Measurements from ENCODE around the gene DAB1.
"Not testable (repeated sequence)": the region's sequence is repeated elsewhere in the genome, so short reads cannot be mapped to it uniquely, and the experiment has no call there.

DAB1 gene

GRCh38 chr1:57362480-57362879 lies 61.4 kb downstream of the DAB1 start:
- DNase-seq: no peak

GRCh38 chr1:57361516-57361915 lies 62.3 kb downstream of the DAB1 start:
- DNase-seq: no peak

DNA sequence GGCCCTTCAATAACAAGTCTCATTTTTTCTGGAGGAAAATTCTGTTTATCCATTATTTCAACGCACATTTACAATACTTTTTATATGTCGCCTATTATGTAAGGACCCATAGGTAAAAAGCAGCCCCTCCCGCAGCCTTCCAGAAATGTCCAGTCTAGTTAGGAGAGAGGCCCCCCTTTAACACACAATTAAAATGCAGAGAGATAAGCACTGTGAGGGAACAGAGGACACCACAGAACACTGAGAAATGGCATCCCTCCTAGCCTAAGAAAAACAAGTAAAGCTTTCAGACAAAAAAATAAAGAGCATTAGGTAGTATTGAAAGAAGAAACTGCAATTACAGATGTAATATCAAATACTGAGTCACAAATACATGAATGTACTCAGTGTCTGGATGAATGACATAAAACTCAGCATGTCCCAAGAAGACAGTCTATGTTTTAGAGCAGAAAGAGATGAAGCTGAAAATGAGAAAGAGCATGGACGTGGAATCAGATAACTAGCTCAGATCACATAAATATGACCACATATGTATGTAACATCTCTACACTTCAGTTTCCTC lies 62.9 kb downstream of the DAB1 start:
- DNase-seq: no peak

- no peak for DNase-seq
These were observed 66.4 kb downstream of the DAB1 start for GRCh38 chr1:57357462-57357861.

GRCh38 chr1:57353654-57354053 lies 70.2 kb downstream of the DAB1 start:
- DNase-seq: no peak

GRCh38 chr1:57350610-57351009 lies 73.2 kb downstream of the DAB1 start:
- DNase-seq: no peak

DNA sequence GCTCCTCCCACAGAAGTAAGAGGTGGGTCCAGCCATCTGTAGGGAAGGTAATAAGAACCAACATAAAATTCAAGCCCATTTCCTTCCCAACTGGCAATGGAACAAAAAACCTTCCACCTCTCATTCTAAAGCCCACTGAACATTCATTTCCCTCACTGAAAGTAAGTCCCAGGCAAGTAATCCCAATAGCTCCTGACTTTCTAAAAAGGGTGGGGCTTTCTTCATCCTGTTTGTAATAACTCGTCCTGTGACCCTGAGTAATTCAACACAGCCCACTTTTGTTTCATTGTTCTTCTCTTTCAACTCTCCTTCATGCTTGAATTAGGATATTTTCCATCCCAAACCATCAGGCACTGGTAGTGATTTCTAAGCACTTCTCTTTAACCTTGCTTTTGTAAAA lies 74.9 kb downstream of the DAB1 start:
- DNase-seq: no peak

- no peak for DNase-seq
These were observed 77.9 kb downstream of the DAB1 start for GRCh38 chr1:57345916-57346315.

- DNase-seq: no peak
These were observed 79.6 kb downstream of the DAB1 start for GRCh38 chr1:57344265-57344664.

DNA sequence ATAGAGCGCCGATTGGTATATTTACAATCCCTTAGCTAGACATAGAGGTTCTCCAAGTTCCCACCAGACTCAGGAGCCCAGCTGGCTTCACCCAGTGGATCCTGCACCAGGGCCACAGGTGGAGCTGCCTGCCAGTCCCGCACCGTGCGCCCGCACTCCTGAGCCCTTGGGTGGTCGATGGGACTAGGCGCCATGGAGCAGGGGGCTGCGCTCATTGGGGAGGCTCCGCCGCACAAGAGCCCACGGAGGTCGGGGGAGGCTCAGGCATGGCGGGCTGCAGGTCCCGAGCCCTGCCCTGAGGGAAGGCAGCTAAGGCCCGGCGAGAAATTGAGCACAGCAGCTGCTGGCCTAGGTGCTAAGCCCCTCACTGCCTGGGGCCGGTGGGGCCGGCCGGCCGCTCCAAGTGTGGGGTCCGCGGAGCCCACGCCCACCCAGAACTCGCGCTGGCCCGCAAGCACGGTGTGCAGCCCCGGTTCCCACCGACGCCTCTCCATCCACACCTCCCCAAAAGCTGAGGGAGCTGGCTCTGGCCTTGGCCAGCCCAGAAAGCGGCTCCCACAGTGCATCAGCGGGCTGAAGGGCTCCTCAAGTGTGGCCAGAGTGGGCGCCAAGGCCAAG lies 80.5 kb downstream of the DAB1 start:
- not testable (repeated sequence) for DNase-seq

DNA sequence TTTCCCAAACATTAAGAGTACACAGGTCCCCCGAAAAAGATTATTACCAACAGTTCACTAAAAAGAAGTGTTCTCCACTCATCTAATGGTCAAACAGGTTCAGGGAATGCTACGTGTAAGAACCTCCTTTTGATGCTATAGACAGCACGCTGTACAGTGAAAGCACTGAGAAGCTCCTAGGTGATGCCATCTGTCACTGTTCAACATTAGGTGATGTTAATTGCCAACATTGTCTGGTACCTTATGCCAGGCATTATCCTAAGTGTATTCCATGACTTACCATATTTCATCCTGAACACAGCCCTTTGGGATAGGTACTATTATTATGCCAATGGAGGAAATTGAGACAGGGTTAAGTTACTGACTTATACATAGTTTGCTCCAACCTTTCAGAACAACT lies 82.1 kb downstream of the DAB1 start:
- DNase-seq: no peak

GRCh38 chr1:57340334-57341070 lies 83.4 kb downstream of the DAB1 start:
- no peak for DNase-seq

GRCh38 chr1:57337623-57338022 lies 86.2 kb downstream of the DAB1 start:
- DNase-seq: no peak

GRCh38 chr1:57336793-57337192 lies 87.1 kb downstream of the DAB1 start:
- no peak for DNase-seq

DNA sequence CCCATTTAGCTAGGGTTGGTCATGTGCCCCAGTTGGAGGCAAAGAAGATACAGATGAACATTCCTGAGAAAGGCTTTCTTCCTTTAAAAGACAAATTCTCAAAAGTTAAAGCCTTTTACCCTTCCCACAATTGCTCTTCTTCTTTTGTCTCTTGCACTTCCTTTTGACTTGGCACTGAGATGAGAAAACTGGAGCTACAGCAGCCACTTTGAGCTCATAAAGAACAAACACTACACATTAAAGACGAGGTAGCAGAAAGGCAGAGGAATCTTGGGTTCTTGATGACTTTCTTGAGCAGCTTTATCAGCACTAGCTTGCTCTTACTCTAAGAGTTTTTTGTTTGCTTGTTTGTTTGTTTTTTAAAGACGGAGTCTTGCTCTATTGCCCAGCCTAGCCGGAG lies 92.2 kb downstream of the DAB1 start:
- no peak for DNase-seq

DNA sequence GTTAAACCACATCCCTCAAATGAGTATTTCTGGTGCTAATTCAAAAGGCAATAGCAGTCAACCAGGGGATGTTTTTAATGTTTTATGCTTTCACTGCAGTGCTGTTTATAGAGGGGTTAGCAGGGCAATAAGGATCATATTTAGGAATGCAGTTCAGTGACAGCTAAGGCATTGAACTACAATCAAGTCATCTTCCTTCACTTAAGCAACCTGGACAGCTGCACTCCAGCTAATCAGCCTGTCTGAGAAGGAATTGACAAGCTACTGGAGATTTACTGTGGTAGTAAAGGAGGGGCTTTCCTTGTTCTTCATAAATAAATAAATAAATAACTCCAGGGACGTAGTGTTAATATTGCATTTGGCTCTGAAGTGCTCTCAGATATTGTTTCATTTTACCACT lies 93.9 kb downstream of the DAB1 start:
- DNase-seq: no peak

DNA sequence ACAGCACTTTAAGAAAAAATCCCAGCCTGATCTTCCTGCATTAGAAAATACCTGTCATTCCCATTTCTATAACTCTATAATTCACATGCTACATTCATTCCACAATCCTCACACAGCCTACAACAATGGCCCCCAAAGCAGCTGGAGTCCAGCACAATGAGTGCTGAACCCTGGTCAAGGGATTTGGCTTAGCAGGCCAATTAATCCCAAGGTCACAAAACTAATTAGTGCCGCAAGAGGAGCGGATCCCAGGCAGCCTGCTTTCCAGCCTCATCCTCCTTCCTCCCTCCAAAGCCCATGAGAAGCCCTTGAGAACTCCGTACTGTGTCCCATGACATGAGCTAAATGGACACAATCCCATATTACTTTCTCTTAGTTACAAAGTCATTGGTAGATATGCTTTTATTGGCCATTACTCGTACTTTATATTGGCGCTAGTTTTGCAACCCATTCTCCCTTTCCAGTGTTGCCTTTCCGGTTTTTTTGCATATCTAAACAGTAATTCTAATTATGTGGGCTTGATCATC lies 94.8 kb downstream of the DAB1 start:
- no peak for DNase-seq

DNA sequence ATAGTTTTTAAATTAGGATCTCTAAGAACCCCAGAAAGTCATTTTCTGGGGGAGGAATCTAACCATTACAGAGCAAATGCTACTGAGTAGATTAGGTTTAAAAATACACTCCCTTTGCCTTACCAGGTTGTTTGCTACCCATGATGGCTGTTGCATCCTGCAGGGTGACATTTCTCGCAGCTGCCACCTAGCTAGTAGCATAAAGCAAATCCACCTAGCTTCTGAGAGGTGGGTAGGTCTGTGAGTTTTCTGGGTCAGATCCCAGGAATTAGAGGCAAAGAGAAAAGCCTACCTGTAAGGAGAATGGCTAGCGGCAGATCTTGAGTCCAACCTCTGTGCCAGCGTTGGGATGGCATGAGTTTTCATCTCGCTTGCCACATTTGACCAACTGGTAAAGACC lies 95.9 kb downstream of the DAB1 start:
- no peak for DNase-seq

DNA sequence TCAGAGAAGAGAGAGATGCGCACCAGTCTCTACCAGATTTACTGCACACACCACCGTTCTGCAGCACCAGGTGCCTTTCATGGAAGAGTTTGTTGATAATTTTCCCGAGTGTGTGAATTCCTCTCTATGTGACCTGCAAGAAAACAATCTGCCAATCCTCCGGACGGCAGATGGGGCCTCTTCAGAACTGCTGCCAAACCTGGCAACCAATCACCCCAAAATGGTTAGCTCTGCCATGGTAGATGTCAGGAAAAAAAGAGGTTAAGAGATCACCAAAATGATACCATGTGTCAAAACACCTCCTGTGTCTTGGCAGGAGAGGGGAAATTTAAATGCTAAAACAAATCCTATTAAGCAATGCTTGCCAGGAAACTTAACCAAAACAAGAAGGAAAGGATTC lies 96.5 kb downstream of the DAB1 start:
- DNase-seq: no peak

GRCh38 chr1:57325536-57325935 lies 98.3 kb downstream of the DAB1 start:
- DNase-seq: no peak

- no peak for DNase-seq
These were observed 98.7 kb downstream of the DAB1 start for GRCh38 chr1:57325117-57325516.

DNA sequence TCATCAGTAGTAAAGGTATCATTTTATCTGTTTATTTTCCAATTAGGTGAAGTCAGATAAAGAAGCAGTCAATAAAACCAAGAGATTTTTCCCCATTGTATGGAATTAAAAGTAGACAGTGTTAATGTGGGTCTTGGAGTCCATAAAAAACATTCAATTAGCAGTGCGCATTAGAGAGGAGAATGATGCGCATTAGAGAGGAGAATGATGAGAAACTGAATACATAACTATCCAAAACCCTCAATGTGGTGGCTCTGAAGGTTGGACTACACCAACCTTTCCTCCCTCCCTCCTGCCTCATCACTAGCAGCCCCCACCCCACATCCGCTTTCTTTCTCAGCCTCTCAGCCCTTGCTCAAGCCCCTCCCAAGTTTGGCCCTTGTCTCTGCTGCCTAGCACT lies 99.5 kb downstream of the DAB1 start:
- DNase-seq: no peak

DNA sequence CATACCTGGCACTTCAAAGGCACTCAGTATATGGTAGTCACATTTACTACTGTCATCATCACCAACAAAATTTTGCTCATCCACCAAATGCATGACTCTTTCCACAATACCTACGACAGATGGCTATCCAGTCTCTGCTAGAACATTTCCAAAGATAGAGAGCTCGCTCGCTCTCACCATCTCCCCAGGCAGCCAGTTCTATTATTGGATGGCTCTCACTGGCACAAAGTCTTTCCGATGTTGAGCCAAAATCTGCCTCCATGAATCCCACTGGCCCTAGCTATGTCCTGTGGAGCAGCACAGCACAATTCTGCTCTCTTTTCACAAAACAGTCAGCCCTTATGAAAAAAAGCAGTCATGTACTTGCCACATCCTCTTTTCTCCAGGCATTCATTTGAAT lies 102.1 kb downstream of the DAB1 start:
- DNase-seq: peak in 10 of 56 donors; percentile 2 to 57 (median 16)

Measured in amygdala (tissue), 56 donors.